Activated effector memory CD4-positive, alpha-beta T cell treated with anti-CD3 and anti-CD28 coated beads, Interleukin-2, amount 50 U/mL, for 16 hours (primary cell): ENCODE results near the gene CD8A.
"Not testable (repeated sequence)": the region's sequence is repeated elsewhere in the genome, so short reads cannot be mapped to it uniquely, and the experiment has no call there.

Experiments
- DNase-seq: peaks from one replicate; pipeline ENCODE4 v3.0.0-alpha.2; 2020

CD8A gene

DNA sequence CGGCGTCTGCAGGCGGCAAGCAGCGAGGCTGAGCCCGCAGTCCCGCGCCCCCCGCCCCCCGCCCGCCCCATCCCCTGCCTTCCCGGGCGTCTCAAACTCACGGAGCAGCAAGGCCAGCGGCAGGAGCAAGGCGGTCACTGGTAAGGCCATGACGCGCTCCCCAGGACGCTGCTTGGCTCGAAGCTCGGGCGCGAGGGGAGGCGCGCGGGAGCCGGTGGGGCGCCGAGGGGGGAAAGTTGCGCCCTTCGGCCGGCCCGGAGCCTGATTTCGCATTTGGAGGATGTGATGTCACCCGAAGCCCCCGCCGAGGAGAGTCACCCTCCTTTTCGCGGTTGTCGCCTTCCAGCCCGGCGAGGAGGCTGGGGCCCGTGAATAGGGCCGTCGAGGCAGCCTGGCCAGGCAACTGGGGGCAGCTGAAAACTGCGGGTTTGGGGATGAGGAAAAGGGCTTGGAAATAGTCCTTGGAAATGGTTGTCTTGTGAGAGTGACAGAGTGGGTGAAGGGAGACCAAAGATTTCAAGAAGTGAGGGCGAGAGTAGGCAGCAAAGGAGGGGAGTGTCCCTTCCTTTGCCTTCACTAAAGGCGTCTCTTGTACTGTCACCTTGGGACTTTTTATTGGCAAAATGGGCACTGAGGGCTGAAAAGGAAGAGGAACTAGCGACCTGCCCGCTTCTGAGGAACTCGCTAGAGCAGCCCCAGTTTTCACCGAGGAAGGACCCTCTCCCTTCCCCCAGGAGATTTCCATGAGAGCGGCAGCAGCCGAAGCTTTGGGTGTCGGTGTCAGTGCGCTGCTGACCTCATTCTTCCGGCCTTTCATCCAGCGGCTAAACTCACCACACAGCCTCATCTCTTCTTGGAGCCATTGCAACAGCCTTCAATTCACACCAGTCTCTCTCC, at the start of gene CD8A:
Gene CD8A (minus strand): TSS at position 238 of the 897 bp plus-strand sequence. CDS start 88 bp downstream, at position 150.
- no peak for DNase-seq

DNA sequence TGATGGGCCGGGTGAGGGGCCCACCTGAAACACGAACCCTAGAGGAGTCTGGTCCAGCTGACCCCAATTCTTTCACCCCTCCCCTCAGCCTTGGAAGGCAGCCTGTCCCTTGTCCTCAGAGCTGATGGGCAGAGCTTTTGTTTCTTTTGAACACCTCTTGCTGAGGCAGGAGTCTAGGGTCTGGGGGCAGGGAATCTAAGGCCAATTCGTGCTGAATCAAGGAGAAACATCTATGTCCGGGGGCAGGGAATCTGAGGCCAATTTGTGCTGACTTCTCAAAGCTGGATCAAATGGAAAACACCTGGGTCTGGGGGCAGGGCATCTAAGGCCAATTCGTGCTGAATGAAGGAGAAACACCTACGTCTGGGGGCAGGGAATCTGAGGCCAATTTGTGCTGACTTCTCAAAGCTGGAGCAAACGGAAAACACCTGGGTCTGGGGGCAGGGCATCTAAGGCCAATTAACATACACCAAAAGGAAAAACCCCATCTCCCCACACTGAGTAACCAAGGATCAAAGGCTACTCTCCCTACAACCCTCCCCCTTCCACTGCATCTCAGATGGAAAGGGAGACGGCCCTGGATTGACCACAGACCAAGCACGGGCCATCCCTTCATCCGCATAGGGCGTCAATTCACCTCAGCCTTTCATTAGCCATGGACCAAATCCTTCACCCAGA, 49.3 kb upstream of the CD8A start:
- DNase-seq: peak; percentile 16

DNA sequence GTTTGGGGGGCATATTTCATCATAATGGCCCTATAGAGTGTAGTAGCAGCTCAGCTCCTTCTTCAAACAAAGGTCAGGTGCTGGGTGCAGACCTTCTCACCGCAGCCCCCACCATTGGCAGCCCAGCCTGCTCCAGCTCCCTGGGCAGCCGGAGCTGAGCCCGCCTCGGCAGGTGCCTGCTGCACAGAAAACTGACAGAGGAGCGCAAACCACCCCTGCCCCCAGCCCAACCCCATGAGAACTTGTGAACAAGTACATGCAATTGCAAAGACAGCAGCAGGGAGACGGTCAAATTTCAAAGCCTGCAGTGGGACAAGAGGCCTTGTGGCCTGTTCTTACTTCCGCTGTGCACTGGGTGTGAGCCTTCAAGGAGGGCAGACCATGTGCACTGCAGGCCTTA, 48.7 kb upstream of the CD8A start:
- peak; percentile 44 for DNase-seq

DNA sequence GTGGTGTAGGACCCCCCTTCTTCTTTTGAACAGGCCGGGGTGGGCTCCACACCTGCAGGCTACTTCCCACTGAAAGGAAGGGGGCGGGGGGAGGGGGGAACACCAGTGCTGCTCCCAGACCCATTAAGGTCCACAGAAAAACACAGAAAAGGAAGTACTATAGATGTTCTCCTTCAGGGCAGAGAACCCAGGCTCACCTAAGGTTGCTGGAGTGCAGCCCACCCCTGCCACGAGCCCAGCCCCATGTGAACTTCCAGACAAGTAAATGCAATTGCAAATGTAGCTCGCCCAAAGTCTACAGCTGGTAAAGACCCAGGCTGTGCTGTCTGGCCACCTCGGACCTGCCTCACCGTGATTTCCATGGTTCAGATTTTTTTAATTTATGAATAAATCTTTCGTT, 47.0 kb upstream of the CD8A start:
- not testable (repeated sequence) for DNase-seq

DNA sequence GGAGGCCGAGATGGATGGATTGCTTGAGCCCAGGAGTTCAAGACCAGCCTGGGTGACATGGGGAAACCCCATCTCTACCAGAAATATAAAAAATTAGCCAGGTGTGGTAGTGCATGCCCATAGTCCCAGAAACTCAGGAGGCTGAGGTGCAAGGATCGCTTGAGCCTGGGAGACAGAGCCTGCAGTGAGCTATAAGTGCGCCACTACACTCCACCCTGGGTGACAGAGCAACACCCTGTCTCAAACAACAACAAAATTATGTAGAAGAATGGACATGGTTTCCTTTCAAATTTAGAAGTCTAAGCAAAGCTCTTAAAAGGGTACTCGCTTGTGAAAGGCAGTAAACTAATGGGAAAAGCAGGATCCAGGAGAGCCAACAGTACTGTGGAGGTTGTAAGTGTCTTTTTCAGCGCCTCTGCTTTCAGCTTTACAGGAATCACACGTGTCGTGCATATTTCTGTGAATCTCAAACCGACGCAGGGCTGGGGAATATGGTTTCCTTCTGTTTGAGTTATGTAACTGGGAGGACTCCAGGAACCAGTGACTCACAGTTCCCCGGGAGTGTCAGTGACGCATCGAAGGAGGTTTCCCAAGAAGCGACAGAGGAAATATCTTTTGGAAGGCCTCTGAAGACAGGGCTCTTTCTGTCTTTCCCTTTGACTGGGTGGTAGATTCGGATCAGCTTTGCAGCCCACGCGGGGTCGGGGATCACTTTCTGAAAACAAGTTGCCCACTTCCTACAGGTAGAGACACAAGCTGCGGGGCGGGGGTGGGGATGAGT, 46.4 kb upstream of the CD8A start:
- peak; percentile 81 for DNase-seq

DNA sequence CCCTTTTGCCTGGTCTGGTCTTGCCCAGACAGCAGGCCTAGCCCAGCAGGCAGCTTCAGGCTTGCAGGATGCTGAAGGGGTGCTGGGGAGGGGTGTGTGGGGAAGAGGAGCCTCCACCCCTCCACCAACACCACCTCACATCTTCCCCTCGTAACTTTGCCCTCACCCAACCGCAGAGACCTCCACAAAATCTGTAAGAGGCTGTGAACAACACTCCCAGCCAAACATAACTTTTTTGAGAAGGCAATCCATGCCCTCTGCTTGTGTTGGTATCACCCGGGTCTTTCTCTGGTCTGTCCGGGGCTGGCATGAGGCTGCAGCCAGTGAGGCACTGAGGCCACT, 44.8 kb upstream of the CD8A start:
- not testable (repeated sequence) for DNase-seq

- no peak for DNase-seq
Observed at GRCh38 chr2:86833315-86833714, 42.6 kb upstream of the CD8A start.

- DNase-seq: no peak
Observed at GRCh38 chr2:86832334-86833096, 41.8 kb upstream of the CD8A start.

DNA sequence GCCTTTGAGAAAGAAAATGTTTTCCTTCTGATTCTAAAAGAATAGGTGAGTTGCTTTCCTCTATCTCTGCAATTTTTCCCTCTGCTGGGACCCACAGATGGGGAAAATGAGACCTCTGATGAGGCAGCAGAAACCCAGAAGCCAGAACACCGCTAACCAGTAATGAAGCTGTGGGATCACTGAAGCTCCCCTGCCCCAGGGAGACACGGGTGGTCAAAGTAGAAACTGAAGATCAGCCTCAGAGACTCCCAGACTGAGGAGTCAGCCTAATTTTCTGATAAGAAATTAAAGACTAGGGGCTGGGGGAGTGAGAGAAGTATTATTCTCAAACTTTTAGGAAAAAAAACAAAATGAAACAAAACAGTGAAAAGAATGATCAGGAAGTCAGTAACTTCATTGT, 40.8 kb upstream of the CD8A start:
- DNase-seq: no peak

- DNase-seq: no peak
Observed at GRCh38 chr2:86826951-86827350, 36.2 kb upstream of the CD8A start.

DNA sequence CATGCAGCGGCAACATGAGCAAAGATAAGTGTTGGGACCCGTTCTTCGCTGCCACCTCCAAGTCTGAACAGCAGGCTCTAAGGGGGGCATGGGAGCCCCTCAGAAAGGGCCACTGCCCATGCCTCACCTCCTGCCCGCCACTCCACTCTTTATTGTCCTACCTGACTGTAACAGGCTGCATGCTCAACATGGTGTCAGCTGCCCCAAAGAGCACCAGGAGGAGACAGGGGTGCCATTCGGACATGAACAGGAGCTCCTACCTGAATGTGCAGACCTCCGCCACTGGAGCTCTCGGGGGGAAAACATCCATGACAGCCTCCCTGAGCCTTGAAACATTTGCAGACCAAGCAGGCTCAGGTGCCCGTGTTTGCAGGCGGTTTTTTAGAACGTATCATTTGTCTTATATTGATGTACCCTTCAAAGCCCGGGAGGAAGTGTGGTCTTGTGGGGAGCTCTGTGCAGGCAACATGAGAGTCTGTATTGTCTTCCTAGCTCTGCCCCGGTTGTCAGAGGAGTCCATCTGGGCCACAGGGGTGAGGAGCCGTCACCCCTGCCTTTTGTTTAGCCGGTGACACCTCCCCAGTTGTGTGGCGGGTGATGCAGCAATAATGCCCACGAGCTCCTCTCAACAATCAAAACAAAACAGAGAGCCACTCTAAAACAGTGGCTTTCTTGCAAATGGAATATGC, 35.1 kb upstream of the CD8A start:
- no peak for DNase-seq

DNA sequence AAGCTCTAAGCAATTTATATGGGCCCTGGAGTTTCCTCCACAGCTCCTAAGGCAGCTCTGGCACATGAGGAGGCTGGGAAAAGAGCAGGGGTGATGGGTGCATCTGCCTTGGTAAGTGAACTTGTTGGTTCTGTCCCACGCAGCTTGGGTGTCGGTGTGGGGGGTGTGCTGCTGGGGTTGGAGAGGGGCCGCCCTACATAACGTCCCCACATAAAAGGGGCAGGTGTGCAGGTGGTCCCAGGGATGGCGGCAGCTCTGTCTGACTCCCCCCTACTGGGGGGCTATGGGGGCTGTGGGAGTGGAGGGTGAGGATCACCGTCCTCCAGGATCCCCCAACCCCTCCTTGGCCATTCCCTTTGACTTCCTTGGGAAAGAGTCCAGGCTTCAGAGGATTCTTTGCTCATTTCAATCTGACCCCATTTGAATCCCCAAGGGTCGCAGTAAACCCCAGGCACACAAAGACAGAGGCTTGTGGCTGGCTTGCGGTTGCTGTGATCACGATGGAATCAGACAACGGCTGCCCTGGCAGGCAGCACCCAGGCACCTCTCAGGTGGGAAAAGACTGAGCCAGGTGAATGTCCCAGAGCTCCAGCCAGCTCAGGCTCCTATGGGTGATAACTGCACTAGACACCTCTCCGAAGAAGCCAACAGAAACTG, 34.5 kb upstream of the CD8A start:
- DNase-seq: no peak

GRCh38 chr2:86822668-86823345, 32.1 kb upstream of the CD8A start:
- DNase-seq: no peak

- no peak for DNase-seq
Observed at GRCh38 chr2:86821842-86822241, 31.1 kb upstream of the CD8A start.

- DNase-seq: no peak
Observed at GRCh38 chr2:86821306-86821705, 30.6 kb upstream of the CD8A start.

DNA sequence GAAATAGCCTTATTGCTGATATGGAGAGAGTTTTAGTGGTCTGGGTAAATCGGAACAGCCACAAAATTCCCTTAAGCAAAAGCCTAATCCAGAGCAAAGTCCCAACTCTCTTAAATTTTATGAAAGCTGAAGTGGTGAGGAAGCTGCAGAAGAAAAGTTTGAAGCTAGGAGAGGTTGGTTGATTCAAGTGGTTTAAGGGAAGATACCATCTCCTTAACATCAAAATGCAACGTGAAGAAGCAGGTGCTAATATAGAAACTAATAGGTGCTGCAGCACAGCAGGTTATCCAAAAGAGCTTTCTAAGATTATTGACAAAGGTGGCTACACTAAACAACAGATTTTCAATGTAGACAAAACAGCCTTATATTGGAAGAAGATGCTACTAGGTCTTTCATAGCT, 28.2 kb upstream of the CD8A start:
- no peak for DNase-seq

DNA sequence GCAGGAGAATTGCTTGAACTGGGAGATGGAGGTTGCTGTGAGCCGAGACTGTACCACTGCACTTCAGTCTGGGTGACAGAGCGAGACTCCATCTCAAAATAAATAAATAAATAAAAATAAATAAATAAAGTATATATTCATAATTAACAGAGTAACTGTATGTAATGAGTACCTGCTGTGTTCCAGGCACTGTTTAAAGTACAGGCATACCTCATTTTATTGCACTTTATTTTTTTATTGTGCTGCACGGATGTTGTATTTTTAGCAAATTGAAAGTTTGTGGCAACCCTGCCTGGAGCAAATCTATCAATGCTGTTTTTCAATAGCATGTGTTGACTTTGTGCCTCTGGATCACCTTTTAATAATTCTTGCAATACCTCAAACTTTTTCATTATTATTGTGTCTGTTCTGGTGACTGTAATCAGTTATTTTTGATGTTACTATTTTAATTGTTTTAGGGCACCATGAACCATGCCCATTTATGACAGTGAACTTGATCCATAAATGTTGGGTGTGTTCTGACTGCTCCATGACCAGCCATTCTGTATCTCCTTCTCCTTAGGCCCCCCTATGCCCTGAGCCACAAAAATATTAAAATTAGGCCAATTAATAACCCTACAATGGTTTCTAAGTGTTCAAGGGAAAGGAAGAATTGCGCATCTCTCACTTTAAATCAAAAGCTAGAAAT, 27.5 kb upstream of the CD8A start:
- no peak for DNase-seq

DNA sequence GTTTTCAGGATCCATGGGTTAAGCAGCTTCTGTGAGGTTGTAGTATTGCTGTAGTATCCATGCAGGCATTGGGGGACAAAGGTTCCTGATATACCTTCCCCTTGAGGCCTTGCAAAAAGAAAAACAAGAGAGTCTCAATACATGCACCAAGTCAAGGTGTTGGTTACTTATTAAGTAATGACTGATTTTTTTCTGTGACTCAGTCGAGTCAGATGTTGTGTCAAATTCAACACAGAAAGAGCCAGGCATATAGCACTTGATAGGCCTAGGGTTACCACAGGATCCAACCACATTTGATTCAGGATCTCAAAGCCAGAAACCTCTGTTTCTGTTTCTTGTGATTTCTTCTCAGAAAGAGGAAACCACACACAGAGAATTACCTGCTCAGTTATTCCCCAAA, 24.9 kb upstream of the CD8A start:
- no peak for DNase-seq

DNA sequence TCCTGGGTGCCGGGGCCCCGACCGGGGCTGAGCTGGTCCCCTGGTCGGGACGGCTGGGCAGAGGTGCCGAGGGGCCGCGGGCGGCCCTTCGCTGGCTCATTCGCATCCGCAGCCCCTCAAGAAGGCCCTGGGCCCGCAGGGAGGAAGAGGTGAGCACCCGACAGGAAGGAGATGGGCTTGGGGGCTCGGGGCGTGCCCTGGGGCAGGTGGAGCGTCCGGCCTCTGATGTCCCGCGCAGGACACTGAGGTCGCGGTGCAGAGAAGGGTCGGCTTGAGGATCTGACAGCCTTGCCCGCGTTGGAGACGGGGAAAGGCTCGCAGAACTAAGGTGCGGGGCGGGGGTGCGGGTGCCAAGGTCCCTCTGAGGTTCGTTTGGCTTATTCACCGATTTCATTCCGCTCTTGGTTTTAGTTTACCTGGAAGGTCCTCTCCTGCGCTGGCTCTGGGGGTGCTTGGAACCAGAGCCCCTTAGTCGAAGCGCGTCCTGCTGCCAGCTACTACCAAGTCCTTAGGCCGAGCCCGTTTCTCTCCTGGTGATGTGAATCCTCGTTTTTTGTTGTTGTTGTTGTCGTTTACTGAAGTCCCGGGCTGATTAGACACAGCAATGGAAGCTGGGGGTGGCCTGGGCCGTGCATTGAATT, 18.9 kb upstream of the CD8A start:
- DNase-seq: no peak
